WTC11 (cell line): ENCODE data around the gene KCNJ16.

Experiments used
- CTCF ChIP-seq: fragments of 200-600 bp; IDR thresholded peaks from 2 replicates; pipeline ENCODE4 v1.8.0; 2022; ENCODE audit warnings: antibody characterized with exemption
- FOXJ3 ChIP-seq: sonication (generic); formaldehyde crosslinking; IDR thresholded peaks from 2 replicates; pipeline ENCODE4 v1.9.0; 2021; ENCODE audit warnings: missing genetic modification reagents, mild to moderate bottlenecking, borderline replicate concordance
- FOXK1 ChIP-seq: sonication (generic); formaldehyde crosslinking; IDR thresholded peaks from 2 replicates; pipeline ENCODE4 v1.8.0; 2022; ENCODE audit warnings: mild to moderate bottlenecking, moderate library complexity, missing genetic modification reagents
- HMGXB4 ChIP-seq: sonication (generic); formaldehyde crosslinking; IDR thresholded peaks from 2 replicates; pipeline ENCODE4 v1.8.1; 2023; ENCODE audit warnings: mild to moderate bottlenecking, moderate library complexity, missing genetic modification reagents
- KAT7 ChIP-seq: sonication (generic); formaldehyde crosslinking; IDR thresholded peaks from 2 replicates; pipeline ENCODE4 v1.8.1; 2023; ENCODE audit warnings: missing genetic modification reagents, mild to moderate bottlenecking, borderline replicate concordance
- MAX ChIP-seq: sonication (generic); formaldehyde crosslinking; IDR thresholded peaks from 2 replicates; pipeline ENCODE4 v1.8.0; 2022; ENCODE audit warnings: mild to moderate bottlenecking, missing genetic modification reagents
- MLX ChIP-seq: sonication (generic); formaldehyde crosslinking; IDR thresholded peaks from 2 replicates; pipeline ENCODE4 v1.8.1; 2023; ENCODE audit warnings: mild to moderate bottlenecking, missing genetic modification reagents, moderate library complexity
- NFYB ChIP-seq: sonication (generic); formaldehyde crosslinking; conservative IDR thresholded peaks from 2 replicates; pipeline ENCODE4 v1.8.0; 2022; ENCODE audit warnings: low read depth, missing genetic modification reagents
- USF2 ChIP-seq: sonication (generic); formaldehyde crosslinking; IDR thresholded peaks from 2 replicates; pipeline ENCODE4 v1.8.1; 2023; ENCODE audit warnings: mild to moderate bottlenecking, missing genetic modification reagents, moderate library complexity

- TF ChIP-seq CTCF (no peak), USF2 (CRISPR knock-in tag) (no peak), MAX (CRISPR knock-in tag) (no peak), MLX (CRISPR knock-in tag) (no peak), FOXJ3 (CRISPR knock-in tag) (no peak), HMGXB4 (CRISPR knock-in tag) (no peak), NFYB (CRISPR knock-in tag) (no peak), KAT7 (CRISPR knock-in tag) (no peak), FOXK1 (CRISPR knock-in tag) (no peak)
Observed at GRCh38 chr17:70033165-70033564, 41.9 kb upstream of the KCNJ16 start.
